Tibial nerve (tissue), 3 donors: Measurements from ENCODE around the gene CBX5.

Experiments
- POLR2A ChIP-seq, 2 donors: fragments of 450-650 bp; IDR thresholded peaks; one replicate each; pipeline ENCODE4 v1.6.1; 2017; ENCODE audit warnings: antibody characterized with exemption in 2 of 2, mild to moderate bottlenecking in 2 of 2, moderate library complexity in 2 of 2
- TF ChIP-seq, protein P1 (sequence below), 5 experiments: fragments of 200-600 bp in 3 of 5; fragments of 450-650 bp in 2 of 5; sonication (generic) in 3 of 5; IDR thresholded peaks; one replicate each; pipeline ENCODE4 v1.5.1; 2016 to 2019; ENCODE audit warnings: antibody characterized with exemption in 5 of 5, mild to moderate bottlenecking in 3 of 5, moderate library complexity in 2 of 5

- TF ChIP-seq POLR2A (IDR thresholded peaks at IDR 0.05) = no peak
- TF ChIP-seq, protein P1, sequence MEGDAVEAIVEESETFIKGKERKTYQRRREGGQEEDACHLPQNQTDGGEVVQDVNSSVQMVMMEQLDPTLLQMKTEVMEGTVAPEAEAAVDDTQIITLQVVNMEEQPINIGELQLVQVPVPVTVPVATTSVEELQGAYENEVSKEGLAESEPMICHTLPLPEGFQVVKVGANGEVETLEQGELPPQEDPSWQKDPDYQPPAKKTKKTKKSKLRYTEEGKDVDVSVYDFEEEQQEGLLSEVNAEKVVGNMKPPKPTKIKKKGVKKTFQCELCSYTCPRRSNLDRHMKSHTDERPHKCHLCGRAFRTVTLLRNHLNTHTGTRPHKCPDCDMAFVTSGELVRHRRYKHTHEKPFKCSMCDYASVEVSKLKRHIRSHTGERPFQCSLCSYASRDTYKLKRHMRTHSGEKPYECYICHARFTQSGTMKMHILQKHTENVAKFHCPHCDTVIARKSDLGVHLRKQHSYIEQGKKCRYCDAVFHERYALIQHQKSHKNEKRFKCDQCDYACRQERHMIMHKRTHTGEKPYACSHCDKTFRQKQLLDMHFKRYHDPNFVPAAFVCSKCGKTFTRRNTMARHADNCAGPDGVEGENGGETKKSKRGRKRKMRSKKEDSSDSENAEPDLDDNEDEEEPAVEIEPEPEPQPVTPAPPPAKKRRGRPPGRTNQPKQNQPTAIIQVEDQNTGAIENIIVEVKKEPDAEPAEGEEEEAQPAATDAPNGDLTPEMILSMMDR (IDR thresholded peaks at IDR 0.05) = no peak
These were observed 90.8 kb downstream of the CBX5 start for GRCh38 chr12:54189198-54189539.
